ENCODE data around the gene PLCB1.

- TF ChIP-seq CTCF (IDR thresholded peaks at IDR 0.05) (no peak), POLR2A (IDR thresholded peaks at IDR 0.05) (no peak)
These were observed 14.0 kb upstream of the PLCB1 start for GRCh38 chr20:8118039-8118438.

All from uterus (tissue), 2 donors.